Panc1 (cell line): ENCODE data around the gene SPINK9. TPM values are rescaled to one million over a fixed set of nuclear protein-coding genes. Genes with fewer than 3 reads are reported as not detected.

Source experiments
- ATAC-seq: fragments of 200-7000 bp; cut with Tn5 transposase; 2 replicates; pipeline ENCODE4 v1.9.1; 2020; ENCODE audit warnings: mild to moderate bottlenecking, moderate library complexity
- BruUV-seq: library from RNA; stranded (reverse); fragments of 400-500 nt; replicated peaks from 2 replicates; lab custom pipeline; 2021; lab: Mats Ljungman, UMichigan
- CTCF ChIA-PET: fragments of 300-600 bp; sonication (Branson Sonifier 250); formaldehyde crosslinking; loops from one replicate; lab custom pipeline; 2022; ENCODE audit warnings: antibody characterized with exemption; lab: Charles Lee
- POLR2A ChIA-PET: fragments of 300-600 bp; sonication (Branson Sonifier 250); formaldehyde crosslinking; loops from one replicate; lab custom pipeline; 2022; ENCODE audit warnings: antibody characterized with exemption; lab: Charles Lee
- DNase-seq: peaks from one replicate; pipeline ENCODE4 v3.0.0-alpha.2; 2010; ENCODE audit warnings: low read depth, low spot score
- H3K27ac ChIP-seq: 2 replicates; pipeline ENCODE4 v1.5.1; 2011; ENCODE audit warnings: mild to moderate bottlenecking, low read length, inconsistent platforms
- H3K27me3 ChIP-seq: fragments of 200-500 bp; sonication (Bioruptor generic); 2 replicates; pipeline ENCODE4 v1.6.0; 2014; ENCODE audit warnings: low read length, inconsistent platforms; ENCODE audit not compliant: control insufficient read depth, insufficient read depth
- H3K36me3 ChIP-seq: fragments of 200-500 bp; sonication (Bioruptor generic); 2 replicates; pipeline ENCODE4 v1.5.1; 2014; ENCODE audit warnings: inconsistent platforms, mild to moderate bottlenecking, low read length, moderate library complexity; ENCODE audit not compliant: control insufficient read depth, insufficient read depth
- H3K4me1 ChIP-seq: 2 replicates; pipeline ENCODE4 v1.5.1; 2011; ENCODE audit warnings: inconsistent platforms, mild to moderate bottlenecking, low read length, moderate library complexity; ENCODE audit not compliant: control insufficient read depth, insufficient read depth
- H3K4me3 ChIP-seq, 2 experiments: 2 replicates each; pipeline ENCODE4 v1.5.1; 2011 to 2012; ENCODE audit warnings: low read depth in 2 of 2, low read length in 2 of 2, mild to moderate bottlenecking in 2 of 2, inconsistent platforms in 1 of 2, moderate library complexity in 1 of 2
- H3K9me3 ChIP-seq: fragments of 200-500 bp; sonication (Bioruptor generic); 2 replicates; pipeline ENCODE4 v1.5.1; 2014; ENCODE audit warnings: low read depth, mild to moderate bottlenecking, inconsistent platforms, low read length, moderate library complexity; ENCODE audit not compliant: control insufficient read depth, insufficient read depth
- CTCF ChIP-seq: fragments of 450-650 bp; IDR thresholded peaks from 2 replicates; pipeline ENCODE4 v1.5.1; 2017; ENCODE audit warnings: mild to moderate bottlenecking
- POLR2AphosphoS5 ChIP-seq: IDR thresholded peaks from 2 replicates; pipeline ENCODE4 v1.6.1; 2012; ENCODE audit warnings: mild to moderate bottlenecking, low read depth, low read length, moderate library complexity
- SIN3A ChIP-seq: IDR thresholded peaks from 2 replicates; pipeline ENCODE4 v1.6.1; 2012; ENCODE audit warnings: low read depth, mild to moderate bottlenecking, low read length, moderate library complexity, borderline replicate concordance; ENCODE audit not compliant: insufficient read depth
- TCF7L2 ChIP-seq: IDR thresholded peaks from 2 replicates; pipeline ENCODE4 v1.6.1; 2011; ENCODE audit warnings: mild to moderate bottlenecking, low read depth, low read length, inconsistent platforms
- in situ Hi-C: cut with HindIII; loops from 2 replicates; pipeline ENCODE4 v1.10.0; 2016; ENCODE audit warnings: low sequenced_read_pairs, low pct_unique_long_range_greater_than_20kb
- intact Hi-C: fragments of 100-400 bp; cut with micrococcal nuclease; formaldehyde crosslinking; loops from one replicate; pipeline ENCODE4 v1.10.0; 2022; ENCODE audit not compliant: unreplicated experiment
- total RNA-seq: library from RNA; stranded (reverse); gene quantifications from one replicate; pipeline ENCODE4 v1.2.1, GENCODE V29; 2021; ENCODE audit not compliant: unreplicated experiment
- TF ChIP-seq, protein P1 (sequence below), 2 experiments: IDR thresholded peaks; 2 replicates each; pipeline ENCODE4 v1.6.1; 2011 to 2012; ENCODE audit warnings: low read depth in 2 of 2, control low read depth in 1 of 2, low read length in 1 of 2, mild to moderate bottlenecking in 1 of 2, moderate library complexity in 1 of 2; ENCODE audit not compliant: insufficient read depth in 1 of 2

SPINK9 gene
- total RNA-seq, 1 experiment from 2014 or later: not detected

- no peak overlapping the region for H3K4me3 ChIP-seq
- CTCF ChIA-PET: no interaction called here
- DNase-seq (no peak), ATAC-seq (no peak)
- in situ Hi-C loops (no loop called here), intact Hi-C loops (no loop called here)
- no peaks in the 10 kb centered on the region; the same call in 1 of the 2 replicates for H3K27me3 ChIP-seq
- H3K9me3 ChIP-seq: no peaks in the 10 kb centered on the region
- no TSS peak for BruUV-seq
- H3K36me3 ChIP-seq: no peaks in the 10 kb centered on the region
- POLR2A ChIA-PET: no interaction called here
- H3K27ac ChIP-seq: no peak overlapping the region
- H3K4me1 ChIP-seq: no peaks in the 10 kb centered on the region
- TF ChIP-seq, protein P1, sequence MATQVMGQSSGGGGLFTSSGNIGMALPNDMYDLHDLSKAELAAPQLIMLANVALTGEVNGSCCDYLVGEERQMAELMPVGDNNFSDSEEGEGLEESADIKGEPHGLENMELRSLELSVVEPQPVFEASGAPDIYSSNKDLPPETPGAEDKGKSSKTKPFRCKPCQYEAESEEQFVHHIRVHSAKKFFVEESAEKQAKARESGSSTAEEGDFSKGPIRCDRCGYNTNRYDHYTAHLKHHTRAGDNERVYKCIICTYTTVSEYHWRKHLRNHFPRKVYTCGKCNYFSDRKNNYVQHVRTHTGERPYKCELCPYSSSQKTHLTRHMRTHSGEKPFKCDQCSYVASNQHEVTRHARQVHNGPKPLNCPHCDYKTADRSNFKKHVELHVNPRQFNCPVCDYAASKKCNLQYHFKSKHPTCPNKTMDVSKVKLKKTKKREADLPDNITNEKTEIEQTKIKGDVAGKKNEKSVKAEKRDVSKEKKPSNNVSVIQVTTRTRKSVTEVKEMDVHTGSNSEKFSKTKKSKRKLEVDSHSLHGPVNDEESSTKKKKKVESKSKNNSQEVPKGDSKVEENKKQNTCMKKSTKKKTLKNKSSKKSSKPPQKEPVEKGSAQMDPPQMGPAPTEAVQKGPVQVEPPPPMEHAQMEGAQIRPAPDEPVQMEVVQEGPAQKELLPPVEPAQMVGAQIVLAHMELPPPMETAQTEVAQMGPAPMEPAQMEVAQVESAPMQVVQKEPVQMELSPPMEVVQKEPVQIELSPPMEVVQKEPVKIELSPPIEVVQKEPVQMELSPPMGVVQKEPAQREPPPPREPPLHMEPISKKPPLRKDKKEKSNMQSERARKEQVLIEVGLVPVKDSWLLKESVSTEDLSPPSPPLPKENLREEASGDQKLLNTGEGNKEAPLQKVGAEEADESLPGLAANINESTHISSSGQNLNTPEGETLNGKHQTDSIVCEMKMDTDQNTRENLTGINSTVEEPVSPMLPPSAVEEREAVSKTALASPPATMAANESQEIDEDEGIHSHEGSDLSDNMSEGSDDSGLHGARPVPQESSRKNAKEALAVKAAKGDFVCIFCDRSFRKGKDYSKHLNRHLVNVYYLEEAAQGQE (IDR thresholded peaks at IDR 0.05; ENCODE audit: insufficient read depth in 1 of 2, low read depth in 2 of 2, low read length in 1 of 2): no peak
- TF ChIP-seq SIN3A (no peak), POLR2AphosphoS5 (no peak), TCF7L2 (no peak), CTCF (no peak)
Observed at GRCh38 chr5:148352696-148353095, 17.3 kb downstream of the SPINK9 start.

GRCh38 chr5:148353634-148354033, 18.3 kb downstream of the SPINK9 start:
- no peak for ATAC-seq
- Histone ChIP-seq H3K27ac (no peak overlapping the region), H3K4me3 (no peak overlapping the region), H3K9me3 (no peaks in the 10 kb centered on the region), H3K36me3 (no peaks in the 10 kb centered on the region), H3K27me3 (no peaks in the 10 kb centered on the region; the same call in 1 of the 2 replicates), H3K4me1 (no peaks in the 10 kb centered on the region)
- no TSS peak for BruUV-seq
- ChIA-PET CTCF (no interaction called here), POLR2A (no interaction called here)
- in situ Hi-C loops: no loop called here
- TF ChIP-seq, protein P1 (IDR thresholded peaks at IDR 0.05; ENCODE audit: insufficient read depth in 1 of 2, low read depth in 2 of 2, low read length in 1 of 2): no peak
- TF ChIP-seq CTCF (no peak; the same call in 1 of the 2 replicates), SIN3A (no peak), TCF7L2 (no peak)
- no peak for DNase-seq
- intact Hi-C loops: no loop called here
